ENCODE results near the gene DET1. TPM values are rescaled to one million over a fixed set of nuclear protein-coding genes. Genes with fewer than 3 reads are reported as not detected.

The DET1 gene
- total RNA-seq, 1 donor from 2014 or later = 7.6 TPM

GRCh38 chr15:88509321-88509720 is 37.2 kb downstream of the DET1 start:
- no peak for ATAC-seq
- DNase-seq = no peak
- intact Hi-C loops (cut with micrococcal nuclease) = no loop called here

GRCh38 chr15:88506628-88507027 is 39.9 kb downstream of the DET1 start:
- intact Hi-C loops (cut with micrococcal nuclease) = no loop called here
- DNase-seq (no peak), ATAC-seq (peak; percentile 64)

GRCh38 chr15:88505721-88506120 is 40.8 kb downstream of the DET1 start:
- intact Hi-C loops (cut with micrococcal nuclease) = no loop called here
- ATAC-seq = no peak
- no peak for DNase-seq

- ATAC-seq (no peak), DNase-seq (no peak)
- intact Hi-C loops (cut with micrococcal nuclease) = no loop called here
These were observed 42.0 kb downstream of the DET1 start for GRCh38 chr15:88504445-88504844.

- intact Hi-C loops (cut with micrococcal nuclease) = loop anchor here (2.0 kb wide), 1 partner anchor 72 kb away; no protein-coding TSS in a partner anchor
- ATAC-seq = peak; percentile 73
These were observed 47.5 kb downstream of the DET1 start for GRCh38 chr15:88498996-88499395.

GRCh38 chr15:88497109-88497765 is 49.2 kb downstream of the DET1 start:
- peak; percentile 78 for DNase-seq
- intact Hi-C loops (cut with micrococcal nuclease) = no loop called here
- peak; percentile 92 for ATAC-seq

More at GRCh38 chr15:88498996-88499395, 47.5 kb downstream of the DET1 start:
- peak; percentile 36 for DNase-seq

GRCh38 chr15:88493844-88494243 is 52.6 kb downstream of the DET1 start:
- no peak for ATAC-seq
- intact Hi-C loops (cut with micrococcal nuclease) = no loop called here

GRCh38 chr15:88491158-88491557 is 55.3 kb downstream of the DET1 start:
- DNase-seq (no peak), ATAC-seq (no peak)
- intact Hi-C loops (cut with micrococcal nuclease) = no loop called here

More at GRCh38 chr15:88493844-88494243, 52.6 kb downstream of the DET1 start:
- DNase-seq = no peak

- ATAC-seq (no peak), DNase-seq (no peak)
- intact Hi-C loops (cut with micrococcal nuclease) = no loop called here
These were observed 56.4 kb downstream of the DET1 start for GRCh38 chr15:88490036-88490435.

GRCh38 chr15:88489321-88489720 is 57.2 kb downstream of the DET1 start:
- DNase-seq = no peak
- intact Hi-C loops (cut with micrococcal nuclease) = no loop called here
- ATAC-seq = no peak

GRCh38 chr15:88487796-88488523 is 58.5 kb downstream of the DET1 start:
- no peak for DNase-seq

GRCh38 chr15:88487178-88487795 is 59.2 kb downstream of the DET1 start:
- intact Hi-C loops (cut with micrococcal nuclease) = no loop called here
- no peak for DNase-seq
- no peak for ATAC-seq

More at GRCh38 chr15:88487796-88488523, 58.5 kb downstream of the DET1 start:
- no peak for ATAC-seq
- intact Hi-C loops (cut with micrococcal nuclease) = no loop called here

GRCh38 chr15:88484682-88485331 is 61.7 kb downstream of the DET1 start:
- ATAC-seq = no peak
- intact Hi-C loops (cut with micrococcal nuclease) = no loop called here
- no peak for DNase-seq

- no peak for DNase-seq
- ATAC-seq = no peak
- intact Hi-C loops (cut with micrococcal nuclease) = no loop called here
These were observed 64.2 kb downstream of the DET1 start for GRCh38 chr15:88482263-88482662.

- intact Hi-C loops (cut with micrococcal nuclease) = no loop called here
- ATAC-seq = no peak
- DNase-seq = no peak
These were observed 65.5 kb downstream of the DET1 start for GRCh38 chr15:88480981-88481380.

- no peak for ATAC-seq
- intact Hi-C loops (cut with micrococcal nuclease) = no loop called here
- DNase-seq = no peak
These were observed 67.3 kb downstream of the DET1 start for GRCh38 chr15:88479169-88479568.

GRCh38 chr15:88477904-88478303 is 68.6 kb downstream of the DET1 start:
- no peak for DNase-seq
- intact Hi-C loops (cut with micrococcal nuclease) = loop anchor here (2.0 kb wide), 1 partner anchor 137 kb away; no protein-coding TSS in a partner anchor
- ATAC-seq = no peak

- DNase-seq (no peak), ATAC-seq (no peak)
- intact Hi-C loops (cut with micrococcal nuclease) = loop anchor here (2.0 kb wide), 1 partner anchor 138 kb away; no protein-coding TSS in a partner anchor
These were observed 69.4 kb downstream of the DET1 start for GRCh38 chr15:88477126-88477525.

- intact Hi-C loops (cut with micrococcal nuclease) = loop anchor here (2.0 kb wide), 1 partner anchor 138 kb away; no protein-coding TSS in a partner anchor
- ATAC-seq = peak; percentile 88
- DNase-seq = peak; percentile 53
These were observed 69.8 kb downstream of the DET1 start for GRCh38 chr15:88476635-88477060.

Measured in left ventricle myocardium superior (tissue), 1 donor.